GM12878 (cell line): Measurements from ENCODE around the gene XIAP. TPM values are rescaled to one million over a fixed set of nuclear protein-coding genes. Genes with fewer than 3 reads are reported as not detected.

Source experiments
- ATAC-seq: fragments of 200-7000 bp; cut with Tn5 transposase; 3 replicates; pipeline ENCODE4 v1.9.1; 2020; ENCODE audit warnings: mild to moderate bottlenecking, moderate library complexity
- BruUV-seq: library from RNA; stranded (reverse); fragments of 400-500 nt; replicated peaks from 2 replicates; lab custom pipeline; 2021; lab: Mats Ljungman, UMichigan
- CTCF ChIA-PET: fragments of 300-600 bp; sonication (Branson Sonifier 250); formaldehyde crosslinking; extraction: SDS; loops from one replicate; lab custom pipeline; 2021; ENCODE audit warnings: inconsistent platforms; lab: Yijun Ruan, JAX
- POLR2A ChIA-PET: fragments of 350-600 bp; formaldehyde crosslinking; extraction: SDS; loops from one replicate; lab custom pipeline; 2021; ENCODE audit warnings: inconsistent platforms; lab: Charles Lee
- RAD21 ChIA-PET: fragments of 300-600 bp; sonication (Branson Sonifier 250); formaldehyde crosslinking; loops from one replicate; lab custom pipeline; 2023; ENCODE audit warnings: antibody characterized with exemption; ENCODE audit not compliant: unreplicated experiment; lab: Charles Lee
- SMC1A ChIA-PET: fragments of 300-600 bp; sonication (Branson Sonifier 250); formaldehyde crosslinking; loops from one replicate; lab custom pipeline; 2023; ENCODE audit not compliant: unreplicated experiment, uncharacterized antibody; lab: Charles Lee
- DNase-seq: peaks from one replicate; pipeline ENCODE4 v3.0.0-alpha.2; 2011; ENCODE audit warnings: low read depth, low spot score
- FAIRE-seq: peaks from 3 replicates; lab custom pipeline; 2011; peaks lifted over from hg19 to GRCh38; lab: Jason Lieb, UNC
- H2AFZ ChIP-seq: 2 replicates; pipeline ENCODE4 v1.6.0; 2011; ENCODE audit warnings: low read depth, low read length, control low read depth; ENCODE audit not compliant: control insufficient read depth
- H3K27ac ChIP-seq: 2 replicates; pipeline ENCODE4 v1.5.1; 2011; ENCODE audit warnings: control low read depth; ENCODE audit not compliant: control insufficient read depth, insufficient read depth
- H3K27me3 ChIP-seq, 2 experiments: replicated peaks in 1 of 2; 2 replicates each; pipeline versions ENCODE4 v1.6.0 to v1.6.1; 2011; ENCODE audit warnings: low read length in 1 of 2; ENCODE audit not compliant: control insufficient read depth in 2 of 2, insufficient read depth in 2 of 2
- H3K36me3 ChIP-seq, 2 experiments: 2 replicates each; pipeline ENCODE4 v1.5.1; 2011; ENCODE audit warnings: low read length in 1 of 2; ENCODE audit not compliant: control insufficient read depth in 2 of 2, insufficient read depth in 2 of 2
- H3K4me1 ChIP-seq: 2 replicates; pipeline ENCODE4 v1.6.1; 2011; ENCODE audit warnings: mild to moderate bottlenecking, low read length, moderate library complexity, mixed read lengths; ENCODE audit not compliant: control insufficient read depth, insufficient read depth
- H3K4me2 ChIP-seq: 2 replicates; pipeline ENCODE4 v1.6.0; 2011; ENCODE audit warnings: control low read depth; ENCODE audit not compliant: control insufficient read depth, insufficient read depth
- H3K4me3 ChIP-seq: fragments of 200-600 bp; sonication (generic); 2 replicates; pipeline ENCODE4 v1.5.1; 2016
- H3K79me2 ChIP-seq: 2 replicates; pipeline ENCODE4 v1.6.0; 2011; ENCODE audit warnings: low read length; ENCODE audit not compliant: control insufficient read depth, insufficient read depth
- H3K9ac ChIP-seq: 2 replicates; pipeline ENCODE4 v1.8.0; 2011; ENCODE audit warnings: low read length, control low read depth, mixed read lengths; ENCODE audit not compliant: control insufficient read depth, insufficient read depth
- H3K9me3 ChIP-seq: replicated peaks from 3 replicates; pipeline ENCODE4 v1.5.1; 2011; ENCODE audit warnings: mild to moderate bottlenecking, low read length; ENCODE audit not compliant: control insufficient read depth, insufficient read depth
- H4K20me1 ChIP-seq: 2 replicates; pipeline ENCODE4 v1.6.0; 2011; ENCODE audit not compliant: control insufficient read depth, insufficient read depth
- CTCF ChIP-seq, 3 experiments: IDR thresholded peaks in 2 of 3; conservative IDR thresholded peaks in 1 of 3; 2 replicates each; pipeline ENCODE4 v1.5.1; 2011; ENCODE audit warnings: low read depth in 3 of 3, low read length in 3 of 3, mild to moderate bottlenecking in 3 of 3, control low read depth in 2 of 3, moderate library complexity in 2 of 3, inconsistent platforms in 1 of 3, mixed read lengths in 1 of 3; ENCODE audit not compliant: control insufficient read depth in 2 of 3, insufficient read depth in 1 of 3; ENCODE audit errors: extremely low read depth in 1 of 3
- KLF5 ChIP-seq: fragments of 450-650 bp; IDR thresholded peaks from 2 replicates; pipeline ENCODE4 v1.6.1; 2014; ENCODE audit warnings: mild to moderate bottlenecking; ENCODE audit not compliant: partially characterized antibody
- MAX ChIP-seq: IDR thresholded peaks from 2 replicates; pipeline ENCODE4 v1.6.1; 2012; ENCODE audit warnings: low read depth, low read length, improper control_type of control experiment
- RAD21 ChIP-seq: IDR thresholded peaks from 2 replicates; pipeline ENCODE4 v1.6.1; 2011; ENCODE audit warnings: mild to moderate bottlenecking, low read depth, low read length, moderate library complexity; ENCODE audit not compliant: insufficient read depth
- SMC3 ChIP-seq: IDR thresholded peaks from 2 replicates; pipeline ENCODE4 v1.6.1; 2011; ENCODE audit warnings: low read length, improper control_type of control experiment, borderline replicate concordance
- TCF3 ChIP-seq: IDR thresholded peaks from 2 replicates; pipeline ENCODE4 v1.6.1; 2012; ENCODE audit warnings: low read depth, mild to moderate bottlenecking, low read length, borderline replicate concordance; ENCODE audit not compliant: insufficient read depth
- ZNF384 ChIP-seq: IDR thresholded peaks from 2 replicates; pipeline ENCODE4 v1.6.1; 2012; ENCODE audit warnings: low read depth, mild to moderate bottlenecking, low read length, improper control_type of control experiment, borderline replicate concordance
- ZNF592 ChIP-seq: fragments of 450-650 bp; IDR thresholded peaks from 2 replicates; pipeline ENCODE4 v1.6.1; 2017; ENCODE audit warnings: mild to moderate bottlenecking, moderate library complexity
- ZZZ3 ChIP-seq: IDR thresholded peaks from 2 replicates; pipeline ENCODE4 v1.6.1; 2011; ENCODE audit warnings: low read depth; ENCODE audit not compliant: control insufficient read depth, insufficient read length
- in situ Hi-C: fragments of 300-500 bp; cut with MboI; formaldehyde crosslinking; loops from 9 replicates; pipeline ENCODE4 v1.14.3; 2018; ENCODE audit warnings: mixed read lengths
- intact Hi-C: fragments of 100-400 bp; cut with micrococcal nuclease; formaldehyde crosslinking; loops from one replicate; pipeline ENCODE4 v1.14.2; 2022; ENCODE audit not compliant: unreplicated experiment
- polyA plus RNA-seq, 11 experiments: library from polyadenylated mRNA; depleted of rRNA in 4 of 11; unstranded in 6 of 11; stranded (reverse) in 5 of 11; fragments of >200 nt; fragmentation: Nextera tagmentation in 4 of 11; fragmentation: Illumina TruSeq in 1 of 11; extraction: Ambion mirVana in 4 of 11; extraction: Trizol in 1 of 11; gene quantifications; 1 replicate in 1 of 11; 2 replicates in 10 of 11; pipeline versions ENCODE4 v1.2.1 to v1.2.3, GENCODE V29; 2011 to 2016; ENCODE audit warnings: inconsistent platforms in 2 of 11, missing spikeins in 2 of 11, low read depth in 1 of 11
- total RNA-seq, 4 experiments: library from RNA; depleted of rRNA in 3 of 4; stranded (reverse); fragments of >200 nt in 3 of 4; fragmentation: Illumina TruSeq in 1 of 4; extraction: Trizol in 1 of 4; gene quantifications; 2 replicates each; pipeline versions ENCODE4 v1.2.1 to v1.2.3, GENCODE V29; 2013 to 2021

Gene XIAP
- total and polyA plus RNA-seq, 10 of the 15 experiments (the other 5 are each of a cell fraction or from before 2014, with no cell fraction given), result 3.3 to 21.1 (median 14.5) TPM

GRCh38 chrX:123884809-123885408 lies 25.1 kb downstream of the XIAP start:
- POLR2A ChIA-PET, result no interaction called here
- FAIRE-seq, result no peak
- H2AFZ ChIP-seq, result no peak overlapping the region

More at GRCh38 chrX:123884809-123885408, 25.1 kb downstream of the XIAP start:
- no peak overlapping the region for H3K4me2 ChIP-seq
- DNase-seq, result no peak
- SMC1A ChIA-PET, result interaction anchor here (3.8 kb wide), 1 partner anchor 51 kb away, joined by 17 read pairs; no protein-coding TSS in a partner anchor
- no peaks in the 10 kb centered on the region for H3K27me3 ChIP-seq
- no peak overlapping the region for H3K27ac ChIP-seq
- no peaks in the 10 kb centered on the region for H3K4me1 ChIP-seq
- H4K20me1 ChIP-seq, result no peaks in the 10 kb centered on the region
- TF ChIP-seq ZZZ3 (no peak), CTCF (IDR thresholded peaks at IDR 0.05 in 2 of 3, conservative IDR thresholded peaks at IDR 0.05 in 1 of 3; ENCODE audit: control insufficient read depth in 2 of 3, extremely low read depth in 1 of 3, insufficient read depth in 1 of 3, low read depth in 3 of 3, low read length in 3 of 3) (peak; percentile 47 to 58 (median 53)), TCF3 (no peak), ZNF384 (peak; percentile 93), RAD21 (0 out of 2 replicates have a peak, but pooled peaks have one; percentile 26), KLF5 (no peak), SMC3 (0 out of 2 replicates have a peak, but pooled peaks have one; percentile 39), ZNF592 (no peak), MAX (no peak)
- no peak overlapping the region for H3K9ac ChIP-seq
- intact Hi-C loops, result loop anchor here (5.0 kb wide), 1 partner anchor 53 kb away; no protein-coding TSS in a partner anchor
- RAD21 ChIA-PET, result interaction anchor here (0.6 to 2.0 kb wide), 3 partner anchors 52 to 1890 kb away, joined by 3 to 7 read pairs (median 5); no protein-coding TSS in a partner anchor
- CTCF ChIA-PET, result interaction anchor here (0.7 to 1.9 kb wide), 7 partner anchors 25 to 75 kb away, joined by 4 to 5 read pairs (median 4); partner anchors contain the start of gene XIAP
- ATAC-seq, result peak; percentile 73
- in situ Hi-C loops, result no loop called here
- H3K9me3 ChIP-seq, result no peaks in the 10 kb centered on the region
- no TSS peak for BruUV-seq
- H3K36me3 ChIP-seq, result no peaks in the 10 kb centered on the region; a peak in 2 of 4 replicates
- H3K4me3 ChIP-seq, result no peak overlapping the region
- no peaks in the 10 kb centered on the region; the same call in 1 of the 2 replicates for H3K79me2 ChIP-seq
